Measurements from ENCODE around the gene PLCD1. TPM values are rescaled to one million over a fixed set of nuclear protein-coding genes. Genes with fewer than 3 reads are reported as not detected.
"Not testable (repeated sequence)": the region's sequence is repeated elsewhere in the genome, so short reads cannot be mapped to it uniquely, and the experiment has no call there.

PLCD1 gene
- polyA plus RNA-seq, 1 of the 3 experiments (the other 2 are of a cell fraction), result 20.2 TPM

- TF ChIP-seq GATA2 (CRISPR knock-in tag; IDR thresholded peaks at IDR 0.05), result no peak
- no peak for TF ChIP-seq MAX (IDR thresholded peaks at IDR 0.05; ENCODE audit: low read depth)
Observed at GRCh38 chr3:38036286-38036685, 6.8 kb upstream of the PLCD1 start (continued).

GRCh38 chr3:38034335-38034734, 4.9 kb upstream of the PLCD1 start:
- WGBS (ENCODE audit: low lambda C conversion rate), result 85% methylated on average over 9 of the region's 9 CpGs
- H2AFZ ChIP-seq (ENCODE audit: low read depth); POLR2A ChIA-PET: not testable (repeated sequence)

GRCh38 chr3:38033586-38033985, 4.1 kb upstream of the PLCD1 start:
- H3K4me3 ChIP-seq (ENCODE audit: low read depth in 2 of 2, low read length in 1 of 2); H3K9me2 ChIP-seq; H3K36me3 ChIP-seq (replicated peaks in 1 of 2; ENCODE audit: control insufficient read depth in 1 of 2, insufficient read depth in 2 of 2, low read length in 1 of 2); H3K9me3 ChIP-seq; H3K27me3 ChIP-seq (ENCODE audit: insufficient read depth); H4K20me1 ChIP-seq (ENCODE audit: insufficient read depth); H3F3A ChIP-seq (replicated peaks; ENCODE audit: insufficient read depth); H2AFZ ChIP-seq (ENCODE audit: low read depth); H3K9ac ChIP-seq; DNase-seq; H3K27ac ChIP-seq (ENCODE audit: low read depth in 2 of 2, low read length in 1 of 2); POLR2A ChIA-PET; CTCF ChIA-PET; H3K79me2 ChIP-seq (ENCODE audit: insufficient read depth); H3K4me2 ChIP-seq: not testable (repeated sequence)
- peaks cover 12 to 17% of the 10 kb centered on the region in 2 experiments; a peak in 3 of 4 replicates for H3K4me1 ChIP-seq (ENCODE audit: control insufficient read depth in 1 of 2, insufficient read depth in 2 of 2, low read depth in 1 of 2, low read length in 1 of 2)
- 86% methylated on average over 5 of the region's 7 CpGs for WGBS (ENCODE audit: low lambda C conversion rate)

More at GRCh38 chr3:38034335-38034734, 4.9 kb upstream of the PLCD1 start:
- H3K79me2 ChIP-seq (ENCODE audit: insufficient read depth); H3K4me3 ChIP-seq (ENCODE audit: low read depth in 2 of 2, low read length in 1 of 2); H3K27ac ChIP-seq (ENCODE audit: low read depth in 2 of 2, low read length in 1 of 2); H3K9me2 ChIP-seq; H3K27me3 ChIP-seq (ENCODE audit: insufficient read depth); H3K9me3 ChIP-seq; DNase-seq; H3F3A ChIP-seq (replicated peaks; ENCODE audit: insufficient read depth); H3K9ac ChIP-seq; H3K36me3 ChIP-seq (replicated peaks in 1 of 2; ENCODE audit: control insufficient read depth in 1 of 2, insufficient read depth in 2 of 2, low read length in 1 of 2); H3K4me2 ChIP-seq; H4K20me1 ChIP-seq (ENCODE audit: insufficient read depth): not testable (repeated sequence)
- peaks cover 8 to 17% of the 10 kb centered on the region in 2 experiments; a peak in 3 of 4 replicates for H3K4me1 ChIP-seq (ENCODE audit: control insufficient read depth in 1 of 2, insufficient read depth in 2 of 2, low read depth in 1 of 2, low read length in 1 of 2)
- CTCF ChIA-PET, result interaction anchor here (1.8 kb wide), 2 partner anchors 11 to 30 kb away, joined by 4 read pairs; no protein-coding TSS in a partner anchor

- DNase-seq, result no peak
- Histone ChIP-seq H3K9me3 (no peaks in the 10 kb centered on the region), H3K4me2 (no peak overlapping the region), H2AFZ (ENCODE audit: low read depth) (no peak overlapping the region), H3K27me3 (ENCODE audit: insufficient read depth) (no peaks in the 10 kb centered on the region), H4K20me1 (ENCODE audit: insufficient read depth) (peaks cover 2% of the 10 kb centered on the region; the same call in 1 of the 2 replicates), H3K4me3 (ENCODE audit: low read depth in 2 of 2, low read length in 1 of 2) (no peak overlapping the region), H3K4me1 (ENCODE audit: control insufficient read depth in 1 of 2, insufficient read depth in 2 of 2, low read depth in 1 of 2, low read length in 1 of 2) (peaks cover 13 to 17% of the 10 kb centered on the region in 2 experiments; a peak in 3 of 4 replicates), H3F3A (replicated peaks; ENCODE audit: insufficient read depth) (no peaks in the 10 kb centered on the region), H3K36me3 (replicated peaks in 1 of 2; ENCODE audit: control insufficient read depth in 1 of 2, insufficient read depth in 2 of 2, low read length in 1 of 2) (no peaks in the 10 kb centered on the region), H3K27ac (ENCODE audit: low read depth in 2 of 2, low read length in 1 of 2) (no peak overlapping the region), H3K79me2 (ENCODE audit: insufficient read depth) (peaks cover 3% of the 10 kb centered on the region; the same call in 1 of the 2 replicates), H3K9ac (no peak overlapping the region), H3K9me2 (no peaks in the 10 kb centered on the region)
- TF ChIP-seq SMC3 (IDR thresholded peaks at IDR 0.05; ENCODE audit: low read depth, low read length), result no peak
- no peak for TF ChIP-seq TCF12 (IDR thresholded peaks at IDR 0.05)
- no peak for TF ChIP-seq EP300 (IDR thresholded peaks at IDR 0.05; ENCODE audit: borderline replicate concordance in 1 of 2, low read depth in 1 of 2, low read length in 1 of 2)
- no peak for TF ChIP-seq GABPA (IDR thresholded peaks at IDR 0.05; ENCODE audit: low read depth)
- TF ChIP-seq CTCF (IDR thresholded peaks at IDR 0.05), result no peak
- no peak for TF ChIP-seq GATA2 (CRISPR knock-in tag; IDR thresholded peaks at IDR 0.05)
- no peak for TF ChIP-seq NRF1 (IDR thresholded peaks at IDR 0.05; ENCODE audit: low read depth, low read length)
- no peak for TF ChIP-seq PBX3 (IDR thresholded peaks at IDR 0.05)
- no peak for TF ChIP-seq FOXM1 (IDR thresholded peaks at IDR 0.05; ENCODE audit: low read depth)
- no peak for TF ChIP-seq USF1 (IDR thresholded peaks at IDR 0.05; ENCODE audit: borderline replicate concordance, low read depth)
- ChIA-PET POLR2A (no interaction called here), CTCF (interaction anchor here (1.0 to 1.1 kb wide), 2 partner anchors 35 to 157 kb away, joined by 3 read pairs; no protein-coding TSS in a partner anchor)
- 92% methylated on average over 1 of the region's 1 CpG for WGBS (ENCODE audit: low lambda C conversion rate)
Observed at GRCh38 chr3:38032328-38032865, 3.0 kb upstream of the PLCD1 start.
